Astrocyte of the hippocampus (primary cell): ENCODE data around the gene EFL1.
"Not testable (repeated sequence)": the region's sequence is repeated elsewhere in the genome, so short reads cannot be mapped to it uniquely, and the experiment has no call there.

Experiments
- DNase-seq: peaks from one replicate; pipeline ENCODE4 v3.0.0; 2011; ENCODE audit warnings: low read depth, low spot score

The EFL1 gene

GRCh38 chr15:82197733-82198594, 64.6 kb downstream of the EFL1 start:
- DNase-seq: peak; percentile 88

DNA sequence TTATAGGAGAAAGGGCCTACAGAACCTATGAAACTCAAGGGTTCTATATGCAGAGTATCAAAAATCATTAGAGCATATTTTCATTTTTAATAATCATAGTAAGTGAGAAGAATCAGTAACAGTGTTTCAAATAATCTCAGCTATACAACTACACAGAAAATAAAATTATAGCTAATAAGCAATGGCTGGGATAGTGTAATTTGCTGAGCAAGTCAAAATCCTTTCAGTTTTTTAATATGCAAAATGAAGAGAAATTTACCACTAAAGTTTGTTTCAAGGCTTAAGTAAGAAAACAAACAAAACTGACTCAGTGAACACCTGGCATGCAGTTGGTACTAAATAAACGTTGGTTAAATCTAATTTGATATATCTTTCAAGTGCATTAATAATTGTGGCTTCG, 66.2 kb downstream of the EFL1 start:
- DNase-seq: no peak

GRCh38 chr15:82195818-82196217, 66.7 kb downstream of the EFL1 start:
- not testable (repeated sequence) for DNase-seq

GRCh38 chr15:82194488-82194887, 68.0 kb downstream of the EFL1 start:
- not testable (repeated sequence) for DNase-seq

GRCh38 chr15:82193435-82193834, 69.1 kb downstream of the EFL1 start:
- DNase-seq: not testable (repeated sequence)

DNA sequence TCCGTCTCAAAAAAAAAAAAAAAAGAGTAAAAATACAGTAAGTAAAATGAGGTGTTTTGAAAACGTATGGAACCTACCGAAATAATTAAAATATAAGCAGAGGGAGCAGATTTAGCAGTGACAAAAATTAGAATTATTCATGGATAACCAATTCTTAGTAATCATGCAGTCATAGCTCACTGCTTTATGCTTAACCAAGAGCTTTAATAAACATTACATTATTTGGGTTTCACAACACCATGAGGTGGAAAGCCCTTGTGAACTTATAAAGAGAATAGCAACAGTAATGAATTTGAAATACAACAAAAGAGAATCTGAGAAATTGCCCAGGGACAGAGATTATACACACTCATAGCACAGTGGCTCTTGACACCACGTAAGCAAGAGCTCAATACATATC, 70.1 kb downstream of the EFL1 start:
- DNase-seq: not testable (repeated sequence)

GRCh38 chr15:82186719-82187406, 75.7 kb downstream of the EFL1 start:
- DNase-seq: no peak

GRCh38 chr15:82186161-82186560, 76.4 kb downstream of the EFL1 start:
- no peak for DNase-seq

- no peak for DNase-seq
Measured at GRCh38 chr15:82184776-82185175, 77.8 kb downstream of the EFL1 start.

DNA sequence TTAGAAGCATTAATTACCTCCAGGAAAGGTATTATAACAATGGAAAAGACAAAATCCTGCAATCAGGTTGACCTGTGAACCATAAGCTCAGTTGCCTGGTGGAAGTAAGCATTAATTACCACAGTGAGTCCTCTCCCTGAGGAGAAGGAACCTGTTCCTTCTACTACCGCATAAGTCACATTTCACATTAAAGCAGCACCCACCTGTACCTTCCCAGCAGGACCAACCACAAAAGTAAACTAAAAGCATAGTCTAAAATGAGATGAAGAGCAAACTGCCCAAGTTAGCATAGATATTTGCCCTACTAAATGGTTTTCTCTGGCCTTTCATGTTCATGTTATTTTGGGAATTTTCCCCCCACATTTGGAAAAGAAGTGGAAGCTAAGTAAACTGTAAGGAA, 78.2 kb downstream of the EFL1 start:
- no peak for DNase-seq

GRCh38 chr15:82183121-82184031, 79.2 kb downstream of the EFL1 start:
- peak; percentile 88 for DNase-seq

DNA sequence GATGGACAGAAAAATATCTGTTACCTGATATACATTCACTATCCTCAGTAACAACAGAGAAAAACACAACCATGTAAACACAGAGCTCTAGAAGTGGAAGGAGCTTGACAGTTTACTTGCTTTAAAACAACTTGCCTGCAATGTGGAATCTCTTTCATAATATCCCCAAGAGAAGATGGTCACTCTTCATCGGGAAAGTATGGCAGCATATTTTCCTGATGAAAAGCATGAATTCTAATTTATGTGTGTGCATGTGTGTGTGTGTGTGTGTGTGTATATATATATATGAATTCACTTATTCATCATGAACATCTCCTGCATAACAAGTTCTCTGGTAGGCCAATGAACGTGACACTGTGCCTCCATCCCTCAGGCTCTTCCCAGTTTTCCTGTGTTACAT, 81.2 kb downstream of the EFL1 start:
- DNase-seq: no peak

DNA sequence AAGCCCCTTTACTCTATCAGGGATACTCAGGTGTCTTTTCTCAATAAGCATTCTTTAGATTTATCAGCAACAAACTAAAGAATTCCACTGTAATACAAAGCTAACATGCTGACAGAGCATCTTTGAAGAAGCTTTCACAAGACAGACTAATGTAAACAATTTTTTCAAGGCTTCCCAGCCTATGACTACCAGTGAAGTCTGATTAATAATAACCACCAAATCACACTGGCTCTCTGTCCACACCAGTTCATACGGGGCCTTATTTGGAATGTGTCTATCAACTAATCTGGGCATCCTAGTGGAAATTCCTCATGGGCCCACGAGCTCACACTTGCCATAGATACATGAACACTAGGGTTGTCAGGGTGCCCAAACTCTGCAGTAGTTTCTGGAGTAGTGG, 84.5 kb downstream of the EFL1 start:
- peak; percentile 65 for DNase-seq

DNA sequence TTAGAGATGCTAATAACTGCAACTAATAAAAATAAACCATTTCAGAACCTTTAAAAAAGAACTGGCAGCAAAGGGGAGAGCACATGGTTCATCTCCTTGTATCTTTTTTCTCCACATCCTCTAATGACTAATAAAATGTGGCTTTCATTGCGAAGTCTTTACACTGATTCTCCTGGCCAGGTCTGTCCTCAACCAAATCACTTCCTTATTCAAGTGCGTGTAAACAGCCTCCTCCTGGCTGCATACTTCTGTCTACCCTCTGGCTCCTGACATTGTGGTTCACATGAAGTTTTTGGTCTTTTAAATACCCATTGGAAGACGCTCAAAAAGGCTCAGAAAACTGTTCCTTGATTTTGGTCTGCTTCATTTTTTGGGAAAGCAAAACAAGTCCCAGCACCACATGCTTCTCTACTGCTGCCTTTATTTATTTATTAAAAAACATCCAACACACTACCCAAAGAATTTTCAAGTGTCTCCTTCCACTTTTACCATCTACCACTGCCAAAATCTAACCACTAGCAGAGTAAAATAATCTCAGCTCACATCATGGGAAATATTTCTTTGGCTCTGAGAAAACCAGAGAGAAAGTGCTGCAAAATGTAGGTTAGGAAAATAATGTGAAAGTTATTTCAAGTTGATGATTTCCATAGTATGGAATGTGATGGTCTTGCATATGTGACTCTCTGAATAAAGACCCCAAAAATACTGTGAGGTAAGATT, 85.1 kb downstream of the EFL1 start:
- DNase-seq: peak; percentile 67

GRCh38 chr15:82176542-82176941, 86.0 kb downstream of the EFL1 start:
- DNase-seq: no peak

- DNase-seq: peak; percentile 72
Measured at GRCh38 chr15:82174471-82175235, 87.9 kb downstream of the EFL1 start.

DNA sequence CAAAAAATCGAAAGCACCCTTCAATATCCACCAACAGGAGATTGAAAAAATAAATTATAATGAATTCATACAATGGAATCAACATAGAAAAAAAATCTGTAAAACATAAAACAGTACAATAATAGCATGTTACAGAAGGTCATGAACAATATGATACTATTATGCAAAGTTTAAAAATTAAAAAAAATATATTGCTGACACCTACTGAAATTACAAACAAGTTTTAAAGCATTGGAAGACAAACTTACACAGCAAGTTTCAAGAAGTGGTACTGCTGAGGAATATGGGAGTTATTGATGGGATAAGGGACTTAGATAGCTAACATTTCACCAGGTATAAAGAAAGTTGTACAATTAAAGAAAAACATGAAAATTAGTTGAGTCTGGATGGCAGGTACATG, 89.4 kb downstream of the EFL1 start:
- no peak for DNase-seq

DNA sequence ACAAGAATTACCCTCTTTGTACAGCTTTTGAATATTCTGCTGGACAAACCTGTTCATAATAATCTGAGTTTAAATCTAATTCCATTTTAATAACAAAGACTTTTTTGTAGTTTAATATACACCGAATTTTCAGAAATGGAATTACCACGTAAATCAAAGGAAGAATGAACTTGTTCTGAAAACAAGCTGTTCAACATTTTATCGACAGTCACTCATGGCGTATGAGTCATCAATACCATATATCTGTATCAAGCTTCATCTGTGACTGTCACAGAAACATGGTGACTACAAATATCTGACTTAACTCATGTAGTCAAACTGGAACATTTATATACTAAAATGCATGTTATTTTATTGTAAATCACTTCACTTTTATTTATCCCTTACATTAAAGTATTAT, 90.0 kb downstream of the EFL1 start:
- DNase-seq: no peak

GRCh38 chr15:82168757-82169156, 93.8 kb downstream of the EFL1 start:
- DNase-seq: no peak

DNA sequence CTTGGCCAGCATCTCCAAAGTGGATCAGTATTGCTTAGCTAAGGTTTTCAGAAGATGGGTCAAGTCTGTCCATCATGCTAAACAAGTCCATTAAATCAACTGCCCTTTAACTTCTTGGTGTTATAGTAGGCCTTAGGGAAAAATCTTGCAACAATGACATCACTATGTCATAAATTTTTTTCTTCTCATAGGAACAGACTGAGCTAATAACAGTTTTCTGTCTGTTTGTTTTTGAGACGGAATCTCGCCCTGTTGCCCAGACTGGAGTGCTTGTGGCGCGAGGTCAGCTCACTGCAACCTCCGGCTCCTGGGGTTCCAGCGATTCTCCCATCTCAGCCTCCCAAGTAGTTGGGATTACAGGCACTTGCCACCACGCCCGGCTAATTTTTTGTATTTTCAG, 94.2 kb downstream of the EFL1 start:
- DNase-seq: no peak

- no peak for DNase-seq
Measured at GRCh38 chr15:82165948-82166376, 96.6 kb downstream of the EFL1 start.
